ENCODE measurements around the gene SDK1. TPM values are rescaled to one million over a fixed set of nuclear protein-coding genes. Genes with fewer than 3 reads are reported as not detected.
"Not testable (repeated sequence)": the region's sequence is repeated elsewhere in the genome, so short reads cannot be mapped to it uniquely, and the experiment has no call there.

Gene SDK1
- total RNA-seq, 1 donor from 2014 or later: 0.08 TPM

- H3K27me3 Mint-ChIP-seq (ENCODE audit: insufficient read depth): peaks cover 2% of the 10 kb centered on the region
These were observed 630.8 kb downstream of the SDK1 start for GRCh38 chr7:3931843-3932242.

GRCh38 chr7:3937146-3937545 lies 636.1 kb downstream of the SDK1 start:
- no peaks in the 10 kb centered on the region for H3K36me3 Mint-ChIP-seq (ENCODE audit: low read depth)
- intact Hi-C loops (cut with micrococcal nuclease): no loop called here
- H3K4me3 Mint-ChIP-seq: no peak overlapping the region
- no peaks in the 10 kb centered on the region for H3K27me3 Mint-ChIP-seq (ENCODE audit: insufficient read depth)
- H3K9me3 Mint-ChIP-seq: no peaks in the 10 kb centered on the region
- H3K27ac Mint-ChIP-seq: no peak overlapping the region
- DNase-seq (ENCODE audit: low spot score): no peak
- H3K4me1 Mint-ChIP-seq (ENCODE audit: low read depth): no peaks in the 10 kb centered on the region

More at GRCh38 chr7:3931843-3932242, 630.8 kb downstream of the SDK1 start:
- intact Hi-C loops (cut with micrococcal nuclease): no loop called here
- Mint-ChIP-seq H3K4me3 (no peak overlapping the region), H3K27ac (no peak overlapping the region), H3K4me1 (ENCODE audit: low read depth) (no peaks in the 10 kb centered on the region), H3K9me3 (no peaks in the 10 kb centered on the region), H3K36me3 (ENCODE audit: low read depth) (no peaks in the 10 kb centered on the region)
- no peak for DNase-seq (ENCODE audit: low spot score)

- Mint-ChIP-seq H3K4me3 (no peak overlapping the region), H3K36me3 (ENCODE audit: low read depth) (no peaks in the 10 kb centered on the region), H3K27ac (no peak overlapping the region), H3K4me1 (ENCODE audit: low read depth) (no peaks in the 10 kb centered on the region), H3K9me3 (no peaks in the 10 kb centered on the region), H3K27me3 (ENCODE audit: insufficient read depth) (no peaks in the 10 kb centered on the region)
- DNase-seq (ENCODE audit: low spot score): no peak
- intact Hi-C loops (cut with micrococcal nuclease): no loop called here
These were observed 636.6 kb downstream of the SDK1 start for GRCh38 chr7:3937605-3938004.

- H3K9me3 Mint-ChIP-seq; H3K4me1 Mint-ChIP-seq (ENCODE audit: low read depth); intact Hi-C loops (cut with micrococcal nuclease); H3K27me3 Mint-ChIP-seq (ENCODE audit: insufficient read depth); H3K36me3 Mint-ChIP-seq (ENCODE audit: low read depth); H3K27ac Mint-ChIP-seq; H3K4me3 Mint-ChIP-seq; DNase-seq (ENCODE audit: low spot score): not testable (repeated sequence)
These were observed 640.7 kb downstream of the SDK1 start for GRCh38 chr7:3941706-3942105.

- Mint-ChIP-seq H3K27me3 (ENCODE audit: insufficient read depth) (no peaks in the 10 kb centered on the region), H3K4me3 (no peak overlapping the region), H3K27ac (no peak overlapping the region), H3K4me1 (ENCODE audit: low read depth) (no peaks in the 10 kb centered on the region), H3K36me3 (ENCODE audit: low read depth) (no peaks in the 10 kb centered on the region), H3K9me3 (no peaks in the 10 kb centered on the region)
- intact Hi-C loops (cut with micrococcal nuclease): no loop called here
- DNase-seq (ENCODE audit: low spot score): no peak
These were observed 641.2 kb downstream of the SDK1 start for GRCh38 chr7:3942276-3942675.

DNA sequence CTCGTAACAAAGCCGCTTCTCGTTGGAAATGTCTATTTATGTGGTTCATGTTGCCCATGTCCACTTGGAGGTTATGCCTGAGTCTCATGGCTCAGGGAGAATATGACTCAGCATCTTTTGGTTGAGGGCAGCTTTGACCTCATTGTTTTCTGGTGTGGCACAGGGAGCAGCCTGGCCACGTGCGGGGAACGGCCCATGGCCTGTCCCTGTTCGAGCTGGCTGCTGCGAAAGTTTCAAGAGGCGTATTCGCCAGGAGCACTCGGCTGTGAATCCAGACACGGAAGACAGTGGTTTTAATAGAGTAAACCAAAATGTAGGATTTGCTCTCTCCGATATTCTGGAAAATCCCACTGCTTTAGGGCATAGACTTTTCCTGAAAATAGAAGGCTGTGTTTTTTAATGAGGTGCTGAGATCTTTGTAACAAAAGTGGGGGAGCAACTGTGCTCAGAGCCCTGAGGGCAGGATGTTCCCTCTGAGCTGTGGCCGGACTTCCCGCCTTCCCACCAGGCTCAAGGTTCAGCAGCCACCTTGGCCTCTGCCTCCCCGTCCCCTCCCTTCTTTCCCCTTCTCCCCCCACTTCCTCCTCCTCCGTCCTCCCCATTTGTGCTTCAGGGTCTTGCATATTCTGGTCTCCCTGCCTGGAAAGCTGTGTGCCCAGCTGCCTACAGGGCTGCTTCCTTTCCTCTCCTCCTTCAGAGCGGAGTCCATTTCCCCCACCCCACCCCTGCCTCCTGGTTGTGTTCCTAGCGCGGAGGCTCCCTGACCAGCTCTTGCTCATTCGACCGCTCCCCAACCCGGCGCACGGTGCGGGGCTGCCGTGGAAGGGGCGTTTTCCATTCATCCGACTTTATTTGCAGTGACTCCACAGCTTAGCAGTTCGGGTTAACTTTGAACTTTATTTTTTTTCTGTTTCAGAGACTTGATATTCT lies 642.0 kb downstream of the SDK1 start:
- Mint-ChIP-seq H3K27ac (no peak overlapping the region), H3K4me1 (ENCODE audit: low read depth) (no peaks in the 10 kb centered on the region), H3K4me3 (no peak overlapping the region), H3K27me3 (ENCODE audit: insufficient read depth) (no peaks in the 10 kb centered on the region), H3K36me3 (ENCODE audit: low read depth) (no peaks in the 10 kb centered on the region), H3K9me3 (no peaks in the 10 kb centered on the region)
- intact Hi-C loops (cut with micrococcal nuclease): no loop called here
- DNase-seq (ENCODE audit: low spot score): no peak

- Mint-ChIP-seq H3K9me3 (no peaks in the 10 kb centered on the region), H3K4me3 (no peak overlapping the region), H3K27me3 (ENCODE audit: insufficient read depth) (no peaks in the 10 kb centered on the region), H3K27ac (no peak overlapping the region), H3K4me1 (ENCODE audit: low read depth) (no peaks in the 10 kb centered on the region), H3K36me3 (ENCODE audit: low read depth) (no peaks in the 10 kb centered on the region)
- intact Hi-C loops (cut with micrococcal nuclease): no loop called here
- DNase-seq (ENCODE audit: low spot score): no peak
These were observed 642.9 kb downstream of the SDK1 start for GRCh38 chr7:3943779-3944520.

DNA sequence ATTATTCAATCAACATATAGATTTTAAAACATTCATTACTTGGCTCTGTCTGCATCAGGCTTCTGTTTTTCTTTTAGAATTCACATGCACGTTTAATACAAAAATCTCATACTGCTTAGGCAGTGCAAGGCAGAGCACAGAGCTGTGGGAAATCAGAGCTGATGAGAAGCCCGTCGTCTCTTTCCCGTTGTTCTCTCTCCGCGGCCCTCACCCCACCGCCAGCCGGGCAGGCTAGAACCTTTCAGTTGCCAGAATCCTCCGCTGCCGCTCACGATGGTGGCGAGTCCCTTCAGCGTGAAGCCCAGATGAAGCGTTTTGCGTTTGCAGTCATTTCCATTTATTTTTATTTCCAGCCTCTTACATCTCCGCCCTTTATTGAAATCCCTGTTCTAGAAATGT lies 648.2 kb downstream of the SDK1 start:
- Mint-ChIP-seq H3K36me3 (ENCODE audit: low read depth) (no peaks in the 10 kb centered on the region), H3K9me3 (no peaks in the 10 kb centered on the region), H3K27me3 (ENCODE audit: insufficient read depth) (no peaks in the 10 kb centered on the region), H3K4me1 (ENCODE audit: low read depth) (no peaks in the 10 kb centered on the region), H3K4me3 (no peak overlapping the region), H3K27ac (no peak overlapping the region)
- no peak for DNase-seq (ENCODE audit: low spot score)
- intact Hi-C loops (cut with micrococcal nuclease): no loop called here

GRCh38 chr7:3950249-3950648 lies 649.2 kb downstream of the SDK1 start:
- no peak overlapping the region for H3K27ac Mint-ChIP-seq
- H3K27me3 Mint-ChIP-seq (ENCODE audit: insufficient read depth): no peaks in the 10 kb centered on the region
- no peaks in the 10 kb centered on the region for H3K4me1 Mint-ChIP-seq (ENCODE audit: low read depth)
- DNase-seq (ENCODE audit: low spot score): no peak
- no peaks in the 10 kb centered on the region for H3K9me3 Mint-ChIP-seq
- no peak overlapping the region for H3K4me3 Mint-ChIP-seq
- intact Hi-C loops (cut with micrococcal nuclease): no loop called here
- H3K36me3 Mint-ChIP-seq (ENCODE audit: low read depth): no peaks in the 10 kb centered on the region

DNA sequence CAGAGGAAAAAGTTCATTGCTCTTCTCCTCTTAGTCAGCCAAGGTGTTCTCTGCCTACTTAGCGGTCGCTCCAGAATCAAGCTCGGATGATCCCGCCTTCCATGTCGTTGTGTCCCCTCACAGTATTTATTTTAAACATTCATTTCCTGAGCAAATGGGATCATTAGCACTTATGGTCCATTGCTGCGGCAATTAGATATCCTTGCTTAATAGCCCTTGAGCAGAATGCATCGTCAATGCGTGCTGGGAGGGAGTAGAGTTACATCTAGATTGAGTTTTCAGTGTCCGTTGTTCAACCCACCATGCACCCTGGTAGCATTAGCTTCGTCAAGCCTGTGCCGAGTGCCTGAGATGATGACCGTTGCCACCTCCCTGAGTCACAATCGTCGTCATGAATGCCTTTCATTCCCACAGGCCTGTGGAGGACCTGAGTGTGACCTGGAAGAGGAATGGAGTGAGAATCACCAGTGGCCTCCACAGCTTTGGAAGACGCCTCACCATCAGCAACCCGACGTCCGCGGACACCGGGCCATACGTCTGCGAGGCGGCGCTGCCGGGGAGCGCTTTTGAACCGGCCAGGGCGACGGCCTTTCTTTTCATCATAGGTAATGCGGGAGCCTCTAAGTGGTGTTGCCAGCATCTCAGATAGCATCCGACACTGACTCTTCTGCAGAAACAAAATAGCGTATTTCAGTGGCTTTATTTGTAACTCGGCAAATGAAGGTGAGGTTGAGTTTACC lies 650.4 kb downstream of the SDK1 start:
- no peak for DNase-seq (ENCODE audit: low spot score)
- no peak overlapping the region for H3K4me3 Mint-ChIP-seq

GRCh38 chr7:3953133-3953532 lies 652.1 kb downstream of the SDK1 start:
- H3K9me3 Mint-ChIP-seq: no peaks in the 10 kb centered on the region
- H3K4me3 Mint-ChIP-seq: no peak overlapping the region
- intact Hi-C loops (cut with micrococcal nuclease): no loop called here
- no peak overlapping the region for H3K27ac Mint-ChIP-seq
- H3K27me3 Mint-ChIP-seq (ENCODE audit: insufficient read depth): peaks cover 2% of the 10 kb centered on the region
- H3K4me1 Mint-ChIP-seq (ENCODE audit: low read depth): peaks cover 6% of the 10 kb centered on the region
- DNase-seq (ENCODE audit: low spot score): no peak
- H3K36me3 Mint-ChIP-seq (ENCODE audit: low read depth): no peaks in the 10 kb centered on the region

More for the DNA sequence above, 650.4 kb downstream of the SDK1 start:
- H3K9me3 Mint-ChIP-seq: no peaks in the 10 kb centered on the region
- intact Hi-C loops (cut with micrococcal nuclease): no loop called here
- no peak overlapping the region for H3K27ac Mint-ChIP-seq
- peaks cover 6% of the 10 kb centered on the region for H3K4me1 Mint-ChIP-seq (ENCODE audit: low read depth)
- H3K36me3 Mint-ChIP-seq (ENCODE audit: low read depth): no peaks in the 10 kb centered on the region
- peaks cover 2% of the 10 kb centered on the region for H3K27me3 Mint-ChIP-seq (ENCODE audit: insufficient read depth)

DNA sequence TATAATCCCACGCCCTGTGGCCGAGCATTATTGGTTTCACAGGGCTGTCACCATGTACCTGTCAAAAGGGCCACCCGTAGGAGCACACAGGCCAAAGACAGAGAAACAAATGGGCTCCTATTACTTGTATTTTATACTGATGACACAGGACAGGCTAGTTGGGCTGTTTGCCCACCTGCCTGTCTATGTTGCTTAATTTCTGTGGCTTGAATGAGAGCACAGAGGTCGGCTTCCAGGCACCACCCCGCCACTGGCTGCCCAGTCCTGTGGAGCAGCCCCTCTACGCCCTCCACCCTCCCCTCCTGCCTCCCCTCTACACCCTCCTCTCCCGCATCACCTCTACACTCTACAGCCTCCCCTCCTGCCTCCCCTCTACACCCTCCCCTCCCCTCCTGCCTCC lies 652.9 kb downstream of the SDK1 start:
- intact Hi-C loops (cut with micrococcal nuclease): no loop called here
- DNase-seq (ENCODE audit: low spot score): no peak
- H3K4me3 Mint-ChIP-seq: no peak overlapping the region
- H3K9me3 Mint-ChIP-seq: no peaks in the 10 kb centered on the region
- H3K27me3 Mint-ChIP-seq (ENCODE audit: insufficient read depth): peaks cover 2% of the 10 kb centered on the region
- no peaks in the 10 kb centered on the region for H3K36me3 Mint-ChIP-seq (ENCODE audit: low read depth)
- H3K4me1 Mint-ChIP-seq (ENCODE audit: low read depth): peaks cover 6% of the 10 kb centered on the region
- no peak overlapping the region for H3K27ac Mint-ChIP-seq

- H3K27me3 Mint-ChIP-seq (ENCODE audit: insufficient read depth): peaks cover 2% of the 10 kb centered on the region
- no peak for DNase-seq (ENCODE audit: low spot score)
- H3K4me3 Mint-ChIP-seq: no peak overlapping the region
- intact Hi-C loops (cut with micrococcal nuclease): no loop called here
- no peaks in the 10 kb centered on the region for H3K36me3 Mint-ChIP-seq (ENCODE audit: low read depth)
- no peaks in the 10 kb centered on the region for H3K9me3 Mint-ChIP-seq
- no peak overlapping the region for H3K27ac Mint-ChIP-seq
- peaks cover 6% of the 10 kb centered on the region for H3K4me1 Mint-ChIP-seq (ENCODE audit: low read depth)
These were observed 654.0 kb downstream of the SDK1 start for GRCh38 chr7:3955026-3955425.

Data from activated T-helper 1 cell treated with anti-CD3 and anti-CD28 coated beads, Interleukin-12 subunit alpha, Interleukin-12 subunit beta, Interleukin-2, Interleukin-4 antibody, amounts not matched to agents 30 ng/mL and 10 ng/mL and 1 ng/mL, durations not matched to agents 14 hours and 24 hours and 36 hours (primary cell).